A673 (cell line): Measurements from ENCODE around the gene GRIN2C.

Experiments used
- CTCF ChIP-seq: fragments of 300-800, 200-600 bp; sonication (generic); conservative IDR thresholded peaks from 2 replicates; pipeline ENCODE4 v1.5.1; 2017; ENCODE audit warnings: low read depth, mild to moderate bottlenecking, antibody characterized with exemption, low read length, moderate library complexity, mixed read lengths
- EZH2 ChIP-seq: fragments of 200-600 bp; sonication (generic); IDR thresholded peaks from 2 replicates; pipeline ENCODE4 v1.6.1; 2017; ENCODE audit warnings: borderline replicate concordance, low read depth, mild to moderate bottlenecking, mixed read lengths, antibody characterized with exemption, low read length; ENCODE audit not compliant: poor library complexity, severe bottlenecking

- TF ChIP-seq CTCF: no peak
- no peak for TF ChIP-seq EZH2
Observed at GRCh38 chr17:74873874-74874614, 14.4 kb upstream of the GRIN2C start.
